ENCODE results near the gene CBLC.

CBLC gene, protein sequence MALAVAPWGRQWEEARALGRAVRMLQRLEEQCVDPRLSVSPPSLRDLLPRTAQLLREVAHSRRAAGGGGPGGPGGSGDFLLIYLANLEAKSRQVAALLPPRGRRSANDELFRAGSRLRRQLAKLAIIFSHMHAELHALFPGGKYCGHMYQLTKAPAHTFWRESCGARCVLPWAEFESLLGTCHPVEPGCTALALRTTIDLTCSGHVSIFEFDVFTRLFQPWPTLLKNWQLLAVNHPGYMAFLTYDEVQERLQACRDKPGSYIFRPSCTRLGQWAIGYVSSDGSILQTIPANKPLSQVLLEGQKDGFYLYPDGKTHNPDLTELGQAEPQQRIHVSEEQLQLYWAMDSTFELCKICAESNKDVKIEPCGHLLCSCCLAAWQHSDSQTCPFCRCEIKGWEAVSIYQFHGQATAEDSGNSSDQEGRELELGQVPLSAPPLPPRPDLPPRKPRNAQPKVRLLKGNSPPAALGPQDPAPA

GRCh38 chr19:44777715-44778347, at the start of gene CBLC:
Gene CBLC, plus strand, starts transcription at chr19:44777890. Its CDS starts 42 bp downstream, at chr19:44777932.
- no peak for DNase-seq (ENCODE audit: low spot score)

DNA sequence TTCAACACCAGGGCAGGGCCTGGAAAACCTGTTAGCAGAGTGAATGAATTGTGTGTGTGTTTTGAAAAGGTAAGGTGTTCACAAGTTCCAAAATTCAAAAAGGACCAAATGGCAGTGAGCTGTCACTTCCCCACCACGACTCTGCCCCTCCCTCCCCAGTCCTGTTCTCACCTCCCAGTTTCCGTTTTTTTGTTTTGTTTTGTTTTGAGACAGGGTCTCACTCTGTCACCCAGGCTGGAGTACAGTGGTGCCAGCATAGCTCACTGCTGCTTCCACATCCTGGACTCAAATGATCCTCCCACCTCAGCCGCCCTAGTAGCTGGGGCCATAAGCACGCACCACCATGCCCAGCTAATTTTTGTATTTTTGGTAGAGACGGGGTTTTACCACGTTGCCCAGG, 49.5 kb upstream of the CBLC start:
- no peak for DNase-seq (ENCODE audit: low spot score)

GRCh38 chr19:44729516-44730033, 48.1 kb upstream of the CBLC start:
- no peak for DNase-seq (ENCODE audit: low spot score)

- no peak for DNase-seq (ENCODE audit: low spot score)
These were observed 46.6 kb upstream of the CBLC start for GRCh38 chr19:44731081-44731480.

GRCh38 chr19:44731622-44732021, 46.1 kb upstream of the CBLC start:
- DNase-seq (ENCODE audit: low spot score): no peak

- no peak for DNase-seq (ENCODE audit: low spot score)
These were observed 45.3 kb upstream of the CBLC start for GRCh38 chr19:44732235-44733014.

- DNase-seq (ENCODE audit: low spot score): no peak
These were observed 43.3 kb upstream of the CBLC start for GRCh38 chr19:44734357-44734756.

DNA sequence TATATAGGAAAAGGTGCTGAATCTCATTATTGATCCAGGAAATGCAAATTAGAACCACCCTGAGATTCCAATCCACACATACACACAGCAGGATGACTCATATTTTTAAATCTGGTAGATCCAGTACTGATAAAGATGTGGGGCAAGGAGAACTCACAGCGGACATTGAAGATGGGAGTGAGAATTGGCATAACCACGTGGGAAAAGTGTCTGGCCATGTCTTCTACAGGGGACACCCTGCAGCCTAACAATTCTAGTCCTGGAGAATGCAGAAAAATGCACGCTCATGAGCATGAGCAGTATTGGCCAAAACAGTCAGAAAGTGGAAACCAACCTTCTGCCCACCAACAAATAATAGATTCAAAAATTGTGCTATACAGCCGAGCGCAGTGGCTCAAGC, 42.7 kb upstream of the CBLC start:
- no peak for DNase-seq (ENCODE audit: low spot score)

- DNase-seq (ENCODE audit: low spot score): no peak
These were observed 40.2 kb upstream of the CBLC start for GRCh38 chr19:44737238-44738071.

DNA sequence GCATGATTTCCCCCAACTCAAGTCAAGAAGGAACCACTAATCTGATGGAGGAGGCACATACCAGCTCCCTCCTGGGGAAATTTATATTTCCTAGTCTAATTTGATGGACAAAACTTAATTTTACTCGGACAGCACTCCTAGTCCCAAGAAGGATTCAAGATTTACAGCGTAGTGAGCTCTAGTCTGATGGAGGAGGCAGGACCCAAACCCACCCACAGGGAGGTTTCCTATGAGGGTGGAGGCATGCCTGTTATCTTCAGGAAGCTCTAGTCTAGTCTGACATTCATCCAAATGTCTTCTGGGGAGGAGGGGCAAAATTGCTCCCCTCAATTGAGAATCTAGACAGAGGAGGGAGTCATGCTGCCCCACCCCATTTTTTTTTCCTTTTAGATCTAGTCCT, 39.6 kb upstream of the CBLC start:
- DNase-seq (ENCODE audit: low spot score): no peak

DNA sequence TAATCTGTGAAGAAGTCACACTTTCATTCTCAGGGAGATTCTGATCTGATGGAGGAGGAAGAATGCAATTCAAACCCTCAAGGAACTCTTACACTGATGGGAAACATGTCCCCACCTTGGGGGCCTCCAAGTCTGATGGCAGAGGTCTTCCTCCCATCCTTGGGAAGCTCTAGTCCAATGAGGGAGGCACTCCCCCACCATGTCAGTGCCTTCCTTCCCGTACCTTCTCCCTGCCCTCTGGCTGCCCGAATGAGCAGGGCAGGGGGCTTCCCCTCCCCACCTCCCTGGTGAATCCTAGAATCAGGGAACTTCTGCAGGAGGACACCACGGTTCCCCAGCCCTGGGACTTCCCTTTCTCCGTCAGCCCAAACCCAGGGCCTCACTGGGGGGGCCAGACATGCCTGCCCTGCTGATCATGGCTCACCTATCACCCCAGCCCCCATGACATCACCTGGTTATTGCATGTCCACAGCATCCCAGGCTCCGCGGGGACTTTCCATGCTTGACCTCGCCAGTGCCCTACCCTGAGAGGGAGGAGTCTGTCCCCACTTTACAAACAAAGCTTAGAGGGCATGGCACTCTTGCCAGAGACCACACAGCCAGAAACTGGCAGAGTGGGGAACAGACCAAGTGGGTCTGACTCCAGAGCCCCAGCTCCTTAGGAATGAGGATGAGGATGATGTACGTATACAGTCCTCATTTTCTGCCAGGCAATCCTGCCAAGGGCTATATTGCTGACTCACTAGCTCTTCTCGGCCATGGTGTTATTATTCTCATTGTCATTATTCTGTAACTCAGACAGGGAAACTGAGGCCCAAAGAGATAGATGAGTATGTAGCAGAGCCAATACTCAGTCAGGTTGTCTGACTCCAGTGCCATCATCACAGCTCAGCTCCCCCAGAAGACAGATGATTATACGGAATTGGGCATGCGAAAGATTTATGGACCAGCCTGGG, 38.8 kb upstream of the CBLC start:
- DNase-seq (ENCODE audit: low spot score): no peak

DNA sequence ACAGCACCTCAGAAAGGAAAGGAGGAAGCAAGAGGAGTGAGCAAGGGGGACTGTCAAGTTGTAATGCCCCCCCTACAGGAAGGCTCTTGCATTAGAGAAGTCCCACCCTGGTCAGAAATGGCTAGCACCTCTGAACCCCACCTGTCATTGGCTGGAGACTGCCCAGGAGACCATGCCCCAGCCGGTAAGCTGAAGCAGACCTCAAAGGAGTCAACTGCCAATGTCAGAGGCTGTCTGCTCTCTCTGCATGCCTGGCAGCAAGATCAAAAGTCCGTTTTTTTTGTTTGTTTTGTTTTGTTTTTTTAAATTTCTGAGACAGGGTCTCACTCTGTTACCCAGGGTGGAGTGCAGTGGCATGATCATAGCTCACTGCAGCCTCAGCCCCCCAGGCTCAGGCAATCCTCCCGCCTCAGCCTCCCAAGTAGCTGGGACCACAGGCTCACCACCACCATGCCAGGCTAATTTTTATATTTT, 37.3 kb upstream of the CBLC start:
- DNase-seq (ENCODE audit: low spot score): no peak

GRCh38 chr19:44741258-44741731, 36.4 kb upstream of the CBLC start:
- DNase-seq (ENCODE audit: low spot score): no peak

DNA sequence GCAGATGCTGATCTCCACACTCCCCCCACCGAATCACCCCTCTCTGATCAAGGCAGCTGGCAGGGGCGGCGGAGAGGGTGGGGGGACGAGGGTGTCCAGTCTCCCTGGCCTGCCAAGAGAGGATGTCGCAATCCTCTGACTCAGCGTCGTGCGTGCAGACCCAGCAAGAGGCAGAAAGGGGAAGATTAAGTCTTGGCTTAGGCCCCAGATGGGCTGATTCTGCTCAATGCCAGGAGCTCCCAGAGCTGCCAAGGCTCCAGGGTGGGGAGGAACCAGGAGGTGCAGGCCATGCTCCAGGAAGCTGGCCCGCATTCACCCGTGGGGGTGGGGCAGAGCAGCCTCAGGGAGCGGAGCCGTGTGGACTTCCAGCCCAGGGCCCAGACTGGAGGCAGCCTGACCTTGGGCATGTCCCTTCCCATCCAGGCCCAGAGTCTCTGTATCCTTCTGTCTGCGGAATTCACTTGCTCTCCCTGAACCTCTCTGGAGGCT, 35.8 kb upstream of the CBLC start:
- peak; percentile 55 for DNase-seq (ENCODE audit: low spot score)

- no peak for DNase-seq (ENCODE audit: low spot score)
These were observed 35.2 kb upstream of the CBLC start for GRCh38 chr19:44742330-44743061.

- no peak for DNase-seq (ENCODE audit: low spot score)
These were observed 32.8 kb upstream of the CBLC start for GRCh38 chr19:44744871-44745332.

- no peak for DNase-seq (ENCODE audit: low spot score)
These were observed 32.3 kb upstream of the CBLC start for GRCh38 chr19:44745341-44745831.

- no peak for DNase-seq (ENCODE audit: low spot score)
These were observed 31.6 kb upstream of the CBLC start for GRCh38 chr19:44745887-44746600.

Data from hematopoietic multipotent progenitor cell treated with erythropoietin and hydrocortisone succinate and interleukin-3 and kit ligand, for 15 days (in vitro differentiated cells).